ENCODE results near the gene SLC5A1. TPM values are rescaled to one million over a fixed set of nuclear protein-coding genes. Genes with fewer than 3 reads are reported as not detected.

SLC5A1 gene
- total RNA-seq, 1 experiment from 2014 or later = not detected

DNA sequence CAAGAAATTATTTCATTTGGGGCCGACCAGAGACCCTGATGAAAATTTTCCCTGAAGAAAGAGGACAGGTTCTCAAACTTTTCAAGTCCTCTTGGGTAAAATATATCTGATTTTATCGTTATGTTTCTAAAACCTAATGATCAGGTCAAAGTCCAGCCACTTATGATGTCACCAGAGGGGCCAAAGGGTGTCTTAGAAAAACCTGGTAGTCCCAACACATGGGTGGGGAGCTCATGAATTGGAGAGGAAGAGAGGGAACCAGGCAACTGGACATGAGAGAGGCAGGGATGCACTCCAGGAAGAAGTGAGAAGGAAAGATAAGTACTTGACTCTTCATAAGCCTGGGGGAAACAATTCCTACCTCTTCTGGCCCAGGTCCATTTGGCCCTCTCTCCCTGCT is 9.2 kb downstream of the SLC5A1 start:
- no peaks in the 10 kb centered on the region for H3K27me3 ChIP-seq (ENCODE audit: low read length)
- TF ChIP-seq EZH2phosphoT487 (IDR thresholded peaks at IDR 0.05; ENCODE audit: borderline replicate concordance, low read length) (no peak), EZH2 (IDR thresholded peaks at IDR 0.05; ENCODE audit: low read length, unreplicated experiment) (no peak)
- TF ChIP-seq, protein P1, sequence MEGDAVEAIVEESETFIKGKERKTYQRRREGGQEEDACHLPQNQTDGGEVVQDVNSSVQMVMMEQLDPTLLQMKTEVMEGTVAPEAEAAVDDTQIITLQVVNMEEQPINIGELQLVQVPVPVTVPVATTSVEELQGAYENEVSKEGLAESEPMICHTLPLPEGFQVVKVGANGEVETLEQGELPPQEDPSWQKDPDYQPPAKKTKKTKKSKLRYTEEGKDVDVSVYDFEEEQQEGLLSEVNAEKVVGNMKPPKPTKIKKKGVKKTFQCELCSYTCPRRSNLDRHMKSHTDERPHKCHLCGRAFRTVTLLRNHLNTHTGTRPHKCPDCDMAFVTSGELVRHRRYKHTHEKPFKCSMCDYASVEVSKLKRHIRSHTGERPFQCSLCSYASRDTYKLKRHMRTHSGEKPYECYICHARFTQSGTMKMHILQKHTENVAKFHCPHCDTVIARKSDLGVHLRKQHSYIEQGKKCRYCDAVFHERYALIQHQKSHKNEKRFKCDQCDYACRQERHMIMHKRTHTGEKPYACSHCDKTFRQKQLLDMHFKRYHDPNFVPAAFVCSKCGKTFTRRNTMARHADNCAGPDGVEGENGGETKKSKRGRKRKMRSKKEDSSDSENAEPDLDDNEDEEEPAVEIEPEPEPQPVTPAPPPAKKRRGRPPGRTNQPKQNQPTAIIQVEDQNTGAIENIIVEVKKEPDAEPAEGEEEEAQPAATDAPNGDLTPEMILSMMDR (conservative IDR thresholded peaks at IDR 0.05; ENCODE audit: low read depth, low read length) = no peak
- no TSS peak for BruUV-seq (replicated peaks)
- no peak overlapping the region for H2AFZ ChIP-seq (ENCODE audit: low read length)
- H3K9me3 ChIP-seq (ENCODE audit: low read length) = no peaks in the 10 kb centered on the region
- H3K27ac ChIP-seq (ENCODE audit: low read length) = no peak overlapping the region
- intact Hi-C loops (cut with micrococcal nuclease) = no loop called here
- ATAC-seq = no peak
- H3K4me1 ChIP-seq (ENCODE audit: insufficient read depth, low read length) = peaks cover 16% of the 10 kb centered on the region
- ChIA-PET POLR2A (ENCODE audit: unreplicated experiment) (no interaction called here), CTCF (no interaction called here)
- H3K4me2 ChIP-seq (ENCODE audit: low read length) = no peak overlapping the region
- no peaks in the 10 kb centered on the region for H3K9me2 ChIP-seq (replicated peaks; ENCODE audit: low read length)
- no peaks in the 10 kb centered on the region for H3K36me3 ChIP-seq (ENCODE audit: low read depth, low read length)
- H4K20me1 ChIP-seq (ENCODE audit: low read length) = no peaks in the 10 kb centered on the region
- no peaks in the 10 kb centered on the region for H3F3A ChIP-seq (ENCODE audit: low read length, unreplicated experiment)
- H3K79me2 ChIP-seq (ENCODE audit: low read length) = no peaks in the 10 kb centered on the region
- no peak overlapping the region for H3K9ac ChIP-seq (ENCODE audit: low read length)
- no peak for DNase-seq
- H3K4me3 ChIP-seq (ENCODE audit: low read length) = no peak overlapping the region

DNA sequence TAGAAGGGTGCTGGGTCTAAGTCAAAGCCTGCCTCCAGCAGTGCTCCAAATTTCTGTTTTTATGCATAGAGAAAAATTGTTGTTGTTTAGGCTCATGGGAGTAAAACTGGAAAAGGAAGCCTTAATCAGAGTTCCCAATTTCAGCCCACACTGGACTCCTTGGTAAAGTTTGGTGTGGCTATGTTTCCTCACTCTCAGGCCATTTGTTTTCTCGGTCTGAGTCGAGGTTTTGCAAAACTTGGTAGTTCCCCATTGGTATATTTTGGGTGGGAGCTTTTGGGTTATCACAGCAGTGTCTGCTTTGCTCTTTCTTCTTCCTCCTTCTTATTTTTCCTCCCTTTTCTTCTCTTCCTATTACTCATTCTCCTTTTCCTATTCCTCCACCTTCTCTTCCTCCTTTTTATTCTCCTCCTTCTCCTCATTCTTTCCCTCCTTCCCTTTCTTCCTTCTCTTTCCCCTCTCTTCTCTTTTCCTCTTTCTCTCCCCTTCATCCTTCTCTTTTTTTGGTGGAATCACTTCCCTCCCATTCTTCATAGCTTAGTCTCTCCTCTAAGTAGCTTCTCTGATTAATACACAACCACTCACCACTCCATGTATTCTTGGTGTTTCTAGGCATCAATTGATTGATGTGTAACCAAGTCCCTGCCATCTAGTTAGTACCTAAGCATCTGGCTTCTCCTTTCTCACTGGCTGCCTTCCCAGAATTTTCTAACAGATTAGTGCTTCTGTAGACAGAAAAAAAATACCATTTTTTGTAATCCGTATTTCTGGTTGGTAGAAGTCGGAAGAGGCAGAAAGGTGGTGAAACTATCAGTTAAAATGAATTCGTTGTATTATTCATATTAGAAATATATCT is 10.1 kb downstream of the SLC5A1 start:
- no TSS peak for BruUV-seq (replicated peaks)
- ATAC-seq (no peak), DNase-seq (no peak)
- Histone ChIP-seq H3K9me3 (ENCODE audit: low read length) (no peaks in the 10 kb centered on the region), H3K4me1 (ENCODE audit: insufficient read depth, low read length) (peaks cover 16% of the 10 kb centered on the region), H3K36me3 (ENCODE audit: low read depth, low read length) (no peaks in the 10 kb centered on the region), H3K4me2 (ENCODE audit: low read length) (no peak overlapping the region), H4K20me1 (ENCODE audit: low read length) (no peaks in the 10 kb centered on the region), H3K4me3 (ENCODE audit: low read length) (no peak overlapping the region), H2AFZ (ENCODE audit: low read length) (no peak overlapping the region), H3K27me3 (ENCODE audit: low read length) (no peaks in the 10 kb centered on the region), H3F3A (ENCODE audit: low read length, unreplicated experiment) (no peaks in the 10 kb centered on the region), H3K9ac (ENCODE audit: low read length) (no peak overlapping the region), H3K79me2 (ENCODE audit: low read length) (no peaks in the 10 kb centered on the region), H3K9me2 (replicated peaks; ENCODE audit: low read length) (no peaks in the 10 kb centered on the region), H3K27ac (ENCODE audit: low read length) (no peak overlapping the region)
- ChIA-PET CTCF (no interaction called here), POLR2A (ENCODE audit: unreplicated experiment) (no interaction called here)
- TF ChIP-seq EZH2 (IDR thresholded peaks at IDR 0.05; ENCODE audit: low read length, unreplicated experiment) = no peak
- intact Hi-C loops (cut with micrococcal nuclease) = no loop called here

DNA sequence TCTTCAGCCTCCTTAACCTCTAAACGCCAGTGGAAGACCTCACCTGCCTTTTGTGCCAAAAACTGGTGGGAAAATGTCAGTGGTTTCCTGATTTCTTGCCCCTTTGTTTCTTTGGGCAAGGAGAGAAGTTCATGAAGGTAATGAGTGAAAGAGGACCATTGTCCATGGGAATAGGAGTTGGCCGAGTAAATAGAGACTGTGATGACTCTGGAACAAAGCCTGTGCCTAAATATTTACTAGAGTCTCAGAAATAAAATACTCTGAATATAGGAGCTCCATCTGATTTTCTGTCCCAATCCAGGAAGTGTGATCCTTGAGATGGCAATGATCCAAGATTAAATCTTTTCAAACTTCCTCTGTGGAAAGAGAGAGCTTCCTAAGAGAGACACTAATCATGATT is 12.0 kb downstream of the SLC5A1 start:
- no peak for DNase-seq
- Histone ChIP-seq H4K20me1 (ENCODE audit: low read length) (no peaks in the 10 kb centered on the region), H2AFZ (ENCODE audit: low read length) (no peak overlapping the region), H3K4me1 (ENCODE audit: insufficient read depth, low read length) (peaks cover 14% of the 10 kb centered on the region), H3K9me3 (ENCODE audit: low read length) (no peaks in the 10 kb centered on the region), H3K27ac (ENCODE audit: low read length) (no peak overlapping the region), H3F3A (ENCODE audit: low read length, unreplicated experiment) (no peaks in the 10 kb centered on the region), H3K36me3 (ENCODE audit: low read depth, low read length) (no peaks in the 10 kb centered on the region), H3K9me2 (replicated peaks; ENCODE audit: low read length) (no peaks in the 10 kb centered on the region), H3K4me3 (ENCODE audit: low read length) (no peak overlapping the region), H3K79me2 (ENCODE audit: low read length) (no peaks in the 10 kb centered on the region), H3K4me2 (ENCODE audit: low read length) (no peak overlapping the region), H3K9ac (ENCODE audit: low read length) (no peak overlapping the region), H3K27me3 (ENCODE audit: low read length) (no peaks in the 10 kb centered on the region)
- CTCF ChIA-PET = no interaction called here
- TF ChIP-seq EZH2phosphoT487 (IDR thresholded peaks at IDR 0.05; ENCODE audit: borderline replicate concordance, low read length) (no peak), EZH2 (IDR thresholded peaks at IDR 0.05; ENCODE audit: low read length, unreplicated experiment) (no peak)
- TF ChIP-seq, protein P1 (conservative IDR thresholded peaks at IDR 0.05; ENCODE audit: low read depth, low read length) = no peak
- POLR2A ChIA-PET (ENCODE audit: unreplicated experiment) = no interaction called here
- no peak for ATAC-seq
- intact Hi-C loops (cut with micrococcal nuclease) = no loop called here
- BruUV-seq (replicated peaks) = no TSS peak
